Activated naive CD8-positive, alpha-beta T cell treated with anti-CD3 and anti-CD28 coated beads for 36 hours (primary cell): ENCODE data around the gene CYFIP1. TPM values are rescaled to one million over a fixed set of nuclear protein-coding genes. Genes with fewer than 3 reads are reported as not detected.

Experiments
- DNase-seq: peaks from one replicate; pipeline ENCODE4 v3.0.0; 2021
- H3K27ac Mint-ChIP-seq: one replicate; pipeline ENCODE4 v1.8.0; 2022; ENCODE audit warnings: mild to moderate bottlenecking, moderate library complexity, mixed read lengths
- H3K27me3 Mint-ChIP-seq: one replicate; pipeline ENCODE4 v1.8.0; 2022; ENCODE audit warnings: mild to moderate bottlenecking, mixed read lengths
- H3K36me3 Mint-ChIP-seq: one replicate; pipeline ENCODE4 v1.8.0; 2021; ENCODE audit warnings: mild to moderate bottlenecking, mixed read lengths
- H3K4me1 Mint-ChIP-seq: one replicate; pipeline ENCODE4 v1.8.0; 2021; ENCODE audit warnings: mixed read lengths
- H3K4me3 Mint-ChIP-seq: one replicate; pipeline ENCODE4 v1.8.0; 2022; ENCODE audit warnings: mild to moderate bottlenecking, moderate library complexity, mixed read lengths
- H3K9me3 Mint-ChIP-seq: one replicate; pipeline ENCODE4 v1.8.0; 2022; ENCODE audit warnings: mixed read lengths
- total RNA-seq, 2 experiments: library from RNA; stranded (reverse); gene quantifications; one replicate each; pipeline ENCODE4 v1.2.3, GENCODE V29; 2021

CYFIP1 gene
- total RNA-seq, 2 experiments from 2014 or later = 14.9 to 17.1 TPM

GRCh38 chr15:22979238-22980188 lies 655 bp downstream of the CYFIP1 start:
- Mint-ChIP-seq H3K4me1 (peaks cover 13% of the 10 kb centered on the region), H3K27ac (peak overlapping the region; percentile 8), H3K36me3 (no peaks in the 10 kb centered on the region), H3K4me3 (peak overlapping the region; percentile 83), H3K9me3 (no peaks in the 10 kb centered on the region), H3K27me3 (peaks cover 28% of the 10 kb centered on the region)
- DNase-seq = peak; percentile 30

- H3K36me3 Mint-ChIP-seq = no peaks in the 10 kb centered on the region
- DNase-seq = no peak
- peaks cover 13% of the 10 kb centered on the region for H3K4me1 Mint-ChIP-seq
- H3K27me3 Mint-ChIP-seq = peaks cover 28% of the 10 kb centered on the region
- peak overlapping the region; percentile 83 for H3K4me3 Mint-ChIP-seq
- H3K9me3 Mint-ChIP-seq = no peaks in the 10 kb centered on the region
- no peak overlapping the region for H3K27ac Mint-ChIP-seq
These were observed 1.4 kb downstream of the CYFIP1 start for GRCh38 chr15:22978691-22979237.

- H3K27ac Mint-ChIP-seq = no peak overlapping the region
- peaks cover 3% of the 10 kb centered on the region for H3K36me3 Mint-ChIP-seq
- DNase-seq = no peak
- H3K27me3 Mint-ChIP-seq = peaks cover 23% of the 10 kb centered on the region
- peaks cover 12% of the 10 kb centered on the region for H3K4me1 Mint-ChIP-seq
- H3K9me3 Mint-ChIP-seq = no peaks in the 10 kb centered on the region
- H3K4me3 Mint-ChIP-seq = no peak overlapping the region
These were observed 5.4 kb downstream of the CYFIP1 start for GRCh38 chr15:22974745-22975144.

- Mint-ChIP-seq H3K27me3 (peaks cover 15% of the 10 kb centered on the region), H3K36me3 (peaks cover 3% of the 10 kb centered on the region), H3K4me3 (no peak overlapping the region), H3K9me3 (no peaks in the 10 kb centered on the region), H3K27ac (no peak overlapping the region), H3K4me1 (peaks cover 6% of the 10 kb centered on the region)
- DNase-seq = no peak
These were observed 6.2 kb downstream of the CYFIP1 start for GRCh38 chr15:22973987-22974386.

GRCh38 chr15:22973286-22973685 lies 6.9 kb downstream of the CYFIP1 start:
- no peaks in the 10 kb centered on the region for H3K9me3 Mint-ChIP-seq
- no peak for DNase-seq
- no peak overlapping the region for H3K27ac Mint-ChIP-seq
- H3K36me3 Mint-ChIP-seq = peaks cover 3% of the 10 kb centered on the region
- H3K4me3 Mint-ChIP-seq = no peak overlapping the region
- no peaks in the 10 kb centered on the region for H3K4me1 Mint-ChIP-seq
- H3K27me3 Mint-ChIP-seq = peaks cover 8% of the 10 kb centered on the region

- DNase-seq = no peak
- no peak overlapping the region for H3K27ac Mint-ChIP-seq
- H3K27me3 Mint-ChIP-seq = peaks cover 4% of the 10 kb centered on the region
- H3K4me1 Mint-ChIP-seq = no peaks in the 10 kb centered on the region
- H3K4me3 Mint-ChIP-seq = no peak overlapping the region
- peaks cover 3% of the 10 kb centered on the region for H3K36me3 Mint-ChIP-seq
- H3K9me3 Mint-ChIP-seq = no peaks in the 10 kb centered on the region
These were observed 10.7 kb downstream of the CYFIP1 start for GRCh38 chr15:22969489-22969888.

GRCh38 chr15:22968366-22968765 lies 11.8 kb downstream of the CYFIP1 start:
- Mint-ChIP-seq H3K9me3 (no peaks in the 10 kb centered on the region), H3K36me3 (peaks cover 3% of the 10 kb centered on the region), H3K27ac (no peak overlapping the region), H3K4me1 (no peaks in the 10 kb centered on the region), H3K4me3 (no peak overlapping the region), H3K27me3 (peaks cover 4% of the 10 kb centered on the region)
- no peak for DNase-seq

- H3K27ac Mint-ChIP-seq = no peak overlapping the region
- H3K36me3 Mint-ChIP-seq = peaks cover 3% of the 10 kb centered on the region
- H3K4me1 Mint-ChIP-seq = no peaks in the 10 kb centered on the region
- peaks cover 4% of the 10 kb centered on the region for H3K27me3 Mint-ChIP-seq
- H3K9me3 Mint-ChIP-seq = no peaks in the 10 kb centered on the region
- DNase-seq = no peak
- no peak overlapping the region for H3K4me3 Mint-ChIP-seq
These were observed 12.9 kb downstream of the CYFIP1 start for GRCh38 chr15:22967084-22967770.

GRCh38 chr15:22966321-22967083 lies 13.7 kb downstream of the CYFIP1 start:
- no peak overlapping the region for H3K4me3 Mint-ChIP-seq
- peaks cover 2% of the 10 kb centered on the region for H3K4me1 Mint-ChIP-seq
- H3K27ac Mint-ChIP-seq = no peak overlapping the region
- H3K36me3 Mint-ChIP-seq = peaks cover 3% of the 10 kb centered on the region
- peaks cover 4% of the 10 kb centered on the region for H3K27me3 Mint-ChIP-seq
- DNase-seq = no peak
- H3K9me3 Mint-ChIP-seq = no peaks in the 10 kb centered on the region

- H3K36me3 Mint-ChIP-seq = no peaks in the 10 kb centered on the region
- no peaks in the 10 kb centered on the region for H3K27me3 Mint-ChIP-seq
- H3K4me3 Mint-ChIP-seq = no peak overlapping the region
- H3K9me3 Mint-ChIP-seq = no peaks in the 10 kb centered on the region
- no peak overlapping the region for H3K27ac Mint-ChIP-seq
- H3K4me1 Mint-ChIP-seq = peaks cover 2% of the 10 kb centered on the region
- no peak for DNase-seq
These were observed 16.5 kb downstream of the CYFIP1 start for GRCh38 chr15:22963641-22964040.

- no peak for DNase-seq
- Mint-ChIP-seq H3K27ac (no peak overlapping the region), H3K4me3 (no peak overlapping the region), H3K36me3 (no peaks in the 10 kb centered on the region), H3K27me3 (no peaks in the 10 kb centered on the region), H3K9me3 (no peaks in the 10 kb centered on the region), H3K4me1 (peaks cover 2% of the 10 kb centered on the region)
These were observed 17.6 kb downstream of the CYFIP1 start for GRCh38 chr15:22962611-22963010.

- no peak for DNase-seq
- H3K4me3 Mint-ChIP-seq = no peak overlapping the region
These were observed 18.4 kb downstream of the CYFIP1 start for GRCh38 chr15:22961762-22962161.

GRCh38 chr15:22960556-22960955 lies 19.6 kb downstream of the CYFIP1 start:
- Mint-ChIP-seq H3K9me3 (no peaks in the 10 kb centered on the region), H3K36me3 (no peaks in the 10 kb centered on the region), H3K27ac (no peak overlapping the region), H3K27me3 (no peaks in the 10 kb centered on the region), H3K4me1 (peaks cover 2% of the 10 kb centered on the region), H3K4me3 (no peak overlapping the region)
- no peak for DNase-seq

More at GRCh38 chr15:22961762-22962161, 18.4 kb downstream of the CYFIP1 start:
- Mint-ChIP-seq H3K27ac (no peak overlapping the region), H3K36me3 (no peaks in the 10 kb centered on the region), H3K27me3 (no peaks in the 10 kb centered on the region), H3K4me1 (peaks cover 2% of the 10 kb centered on the region), H3K9me3 (no peaks in the 10 kb centered on the region)

- Mint-ChIP-seq H3K9me3 (no peaks in the 10 kb centered on the region), H3K4me1 (peaks cover 2% of the 10 kb centered on the region), H3K27me3 (no peaks in the 10 kb centered on the region), H3K27ac (no peak overlapping the region), H3K36me3 (no peaks in the 10 kb centered on the region), H3K4me3 (no peak overlapping the region)
- DNase-seq = no peak
These were observed 20.0 kb downstream of the CYFIP1 start for GRCh38 chr15:22960126-22960525.
